Left lobe of liver (tissue), 2 donors: ENCODE data around the gene ADAP1. TPM values are rescaled to one million over a fixed set of nuclear protein-coding genes. Genes with fewer than 3 reads are reported as not detected.
"Not testable (repeated sequence)": the region's sequence is repeated elsewhere in the genome, so short reads cannot be mapped to it uniquely, and the experiment has no call there.

Experiments used
- ATAC-seq: fragments of 200-7000 bp; cut with Tn5 transposase; one replicate; pipeline ENCODE4 v1.9.1; 2020; ENCODE audit warnings: mild to moderate bottlenecking, moderate library complexity
- DNase-seq: peaks from one replicate; pipeline ENCODE4 v3.0.0-alpha.2; 2020; ENCODE audit warnings: low spot score
- total RNA-seq: library from RNA; stranded (reverse); gene quantifications from one replicate; pipeline ENCODE4 v1.2.1, GENCODE V29; 2021
- donor health status: DM: no; HTN: no; CAD: no; lungs with moderate emphysema.
- donor health status: DM: no; HTN: yes; CAD: no.

The ADAP1 gene
- total RNA-seq, 1 donor from 2014 or later: 2.8 TPM

DNA sequence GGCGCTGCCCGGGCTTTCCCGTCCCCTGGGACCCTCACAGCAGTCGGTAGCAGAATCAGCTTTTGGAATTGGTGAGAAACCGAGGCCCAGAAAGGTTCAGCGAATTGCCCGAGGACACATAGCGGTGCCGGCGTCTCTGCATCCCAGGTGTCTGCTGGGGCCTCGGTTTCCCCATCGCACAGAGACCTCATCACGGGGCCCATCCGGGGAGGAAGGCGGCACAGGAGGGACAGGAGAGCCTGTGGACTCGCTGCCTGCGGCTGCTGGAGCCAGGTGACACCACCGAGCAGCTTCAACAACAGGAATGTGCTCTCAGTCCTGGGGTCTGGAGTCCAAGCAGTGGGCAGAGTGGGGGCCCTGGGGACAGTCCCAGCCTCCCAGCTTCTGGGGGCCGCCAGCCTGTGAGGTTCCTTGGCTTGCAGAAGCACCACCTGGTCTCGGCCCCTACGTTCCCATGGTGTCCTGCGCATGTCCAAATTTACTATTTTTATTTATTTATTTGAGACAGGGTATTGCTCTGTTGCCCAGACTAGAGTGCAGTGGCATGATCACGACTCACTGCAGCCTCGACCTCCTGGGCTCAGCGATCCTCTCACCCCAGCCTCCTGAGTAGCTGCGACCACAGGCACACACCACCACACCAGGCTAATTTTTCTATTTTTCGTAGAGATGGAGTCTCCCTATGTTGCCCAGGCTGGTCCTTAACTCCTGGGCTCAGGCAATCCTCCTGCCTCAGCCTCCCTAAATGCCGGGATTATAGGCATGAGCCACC lies 21.4 kb upstream of the ADAP1 start:
- ATAC-seq (no peak), DNase-seq (no peak)

DNA sequence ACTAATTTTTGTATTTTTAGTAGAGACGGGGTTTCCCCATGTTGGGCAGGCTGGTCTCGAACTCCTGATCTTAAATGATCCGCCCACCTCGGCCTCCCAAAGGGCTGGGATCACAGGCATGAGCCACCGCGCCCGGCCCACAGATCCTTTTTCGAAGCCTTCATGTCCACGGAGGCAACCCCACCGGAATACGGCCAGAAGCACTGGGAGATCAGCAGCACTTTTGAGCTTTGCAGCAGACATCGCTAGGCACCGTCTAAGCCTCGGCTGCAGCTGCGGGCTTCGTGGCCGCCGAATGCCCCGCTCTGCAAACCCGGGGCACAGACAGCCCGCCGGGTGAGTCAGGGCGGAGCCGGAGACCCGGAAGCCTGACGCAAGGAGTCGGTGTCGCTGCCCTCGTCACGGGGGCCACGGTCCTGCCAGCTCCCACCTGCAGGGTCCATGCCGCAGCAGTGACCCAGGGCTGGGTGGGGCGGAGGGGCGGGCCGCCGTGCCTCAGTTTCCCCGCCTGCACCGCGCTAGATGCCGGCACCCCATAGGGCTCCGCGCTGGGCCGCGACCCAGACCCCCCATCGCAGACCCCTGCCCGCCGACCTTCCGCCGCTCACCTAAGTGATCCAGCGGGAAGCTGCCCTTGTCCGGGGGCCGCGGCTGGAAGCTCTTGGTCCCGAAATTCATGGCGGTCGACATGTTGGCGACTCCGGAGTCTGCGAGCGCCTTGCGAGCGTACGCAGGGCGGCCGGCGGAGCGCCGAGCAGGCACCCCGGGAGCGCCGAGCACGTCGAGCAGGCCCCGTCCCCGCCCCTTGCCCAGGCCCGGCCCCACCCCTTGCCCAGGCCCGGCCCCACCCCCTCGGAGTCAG lies 20.6 kb upstream of the ADAP1 start, which contains the start of gene COX19:
COX19 (minus strand) TSS at position 730 of the 862 bp plus-strand sequence; CDS start at position 690, 40 bp downstream.
- peak; percentile 91 for DNase-seq
- peak; percentile 86 for ATAC-seq

DNA sequence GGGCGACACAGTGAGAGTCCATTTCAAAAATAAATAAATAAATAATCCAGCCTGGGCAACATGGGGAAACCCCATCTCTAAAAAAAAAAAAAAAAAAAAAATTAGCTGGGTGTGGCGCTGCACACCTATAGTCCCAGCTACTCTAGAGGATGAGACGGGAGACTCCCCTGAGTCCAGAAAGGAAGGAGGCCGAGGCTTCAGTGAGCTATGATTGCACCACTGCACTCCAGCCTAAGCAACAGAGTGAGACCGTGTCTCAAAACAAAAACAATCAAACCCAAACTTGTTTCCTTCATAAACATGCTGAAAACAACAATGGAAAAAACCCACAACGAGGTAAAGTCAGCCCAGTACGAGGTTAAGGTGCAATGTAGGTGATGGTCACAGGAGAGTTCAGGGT lies 19.7 kb upstream of the ADAP1 start:
- DNase-seq: no peak
- ATAC-seq: no peak

DNA sequence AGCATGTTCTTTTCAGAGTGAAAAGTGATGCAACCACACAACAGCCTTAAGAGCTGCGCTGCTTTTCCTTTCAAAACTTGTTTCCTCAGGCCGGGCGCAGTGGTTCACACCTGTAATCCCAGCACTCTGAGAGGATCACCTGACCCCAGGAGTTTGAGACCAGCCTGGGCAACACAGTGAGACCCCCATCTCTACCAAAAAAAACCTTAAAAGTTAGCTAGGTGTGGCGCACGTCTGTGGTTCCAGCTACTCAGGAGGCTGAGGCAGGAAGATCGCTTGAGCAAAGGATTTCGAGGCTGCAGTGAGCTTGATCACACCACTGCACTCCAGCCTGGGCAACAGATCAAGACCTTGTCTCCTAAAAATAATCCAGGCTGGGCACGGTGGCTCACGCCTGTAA lies 18.8 kb upstream of the ADAP1 start:
- DNase-seq: no peak
- ATAC-seq: no peak

DNA sequence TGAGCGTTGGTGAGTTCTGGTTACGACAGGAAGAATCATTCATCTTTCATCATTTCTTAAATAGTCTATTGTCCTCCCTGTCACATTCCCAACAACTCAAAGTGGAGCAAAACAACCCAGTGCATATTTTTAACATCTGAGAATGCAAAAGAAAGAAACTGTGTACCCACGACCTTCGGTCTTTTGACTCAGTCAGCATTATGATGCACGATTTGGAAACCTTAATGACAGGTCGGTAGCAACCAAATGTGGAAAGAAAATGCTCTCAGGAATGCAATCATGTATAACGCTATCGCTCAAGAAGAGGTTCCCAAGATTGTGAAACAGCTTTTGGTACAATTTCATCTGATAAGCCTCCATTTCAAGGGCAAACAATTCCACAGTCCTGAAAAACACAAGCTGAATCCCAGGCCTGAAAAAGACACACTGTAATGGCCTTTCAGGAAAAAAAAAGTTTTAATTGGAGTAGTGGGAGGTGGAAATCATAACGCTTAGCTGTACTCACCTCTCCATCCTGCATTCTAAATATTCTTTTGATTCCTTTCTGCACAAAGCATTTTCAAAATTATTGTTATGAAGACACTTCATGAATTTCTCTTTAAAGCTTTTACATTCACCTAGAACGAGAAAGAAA lies 18.3 kb upstream of the ADAP1 start:
- ATAC-seq: no peak
- DNase-seq: no peak

DNA sequence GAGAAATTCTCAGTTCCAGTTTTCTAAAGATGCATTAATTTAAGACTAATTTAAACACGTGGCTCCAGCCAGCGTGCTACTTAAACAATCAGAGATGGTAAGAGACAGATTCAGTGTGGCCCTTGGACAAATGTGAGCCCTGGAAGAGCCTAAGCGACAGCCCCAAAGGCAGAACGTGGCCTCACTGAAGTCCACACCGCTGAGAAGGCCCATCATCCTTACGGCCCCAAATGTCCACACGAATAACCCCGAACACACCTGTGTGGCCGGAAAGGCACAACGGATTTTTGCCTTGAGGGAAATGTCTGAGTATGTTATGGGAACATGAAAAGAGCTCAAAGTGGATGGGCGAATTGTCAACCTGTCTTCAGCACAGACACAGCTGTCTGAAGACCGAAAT lies 17.6 kb upstream of the ADAP1 start:
- no peak for ATAC-seq
- DNase-seq: no peak

DNA sequence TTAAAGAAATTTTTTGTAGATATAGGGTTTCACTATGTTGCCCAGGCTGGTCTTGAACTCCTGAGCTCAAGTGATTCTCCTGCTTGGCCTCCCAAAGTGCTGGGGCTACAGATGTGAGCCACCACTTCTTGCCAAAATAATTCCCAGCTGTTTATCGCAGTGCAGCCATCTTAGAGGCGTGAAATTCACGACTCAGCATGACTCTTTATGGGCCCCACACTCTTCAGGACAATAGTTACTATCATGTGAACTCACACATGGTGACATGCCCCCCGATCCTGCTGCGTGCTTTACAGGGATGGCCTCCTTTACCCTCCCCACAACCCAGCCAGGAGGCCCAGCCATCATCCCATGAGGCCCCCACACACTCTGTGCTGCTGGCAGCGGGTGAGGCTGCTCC lies 16.3 kb upstream of the ADAP1 start:
- DNase-seq: no peak
- ATAC-seq: no peak

DNA sequence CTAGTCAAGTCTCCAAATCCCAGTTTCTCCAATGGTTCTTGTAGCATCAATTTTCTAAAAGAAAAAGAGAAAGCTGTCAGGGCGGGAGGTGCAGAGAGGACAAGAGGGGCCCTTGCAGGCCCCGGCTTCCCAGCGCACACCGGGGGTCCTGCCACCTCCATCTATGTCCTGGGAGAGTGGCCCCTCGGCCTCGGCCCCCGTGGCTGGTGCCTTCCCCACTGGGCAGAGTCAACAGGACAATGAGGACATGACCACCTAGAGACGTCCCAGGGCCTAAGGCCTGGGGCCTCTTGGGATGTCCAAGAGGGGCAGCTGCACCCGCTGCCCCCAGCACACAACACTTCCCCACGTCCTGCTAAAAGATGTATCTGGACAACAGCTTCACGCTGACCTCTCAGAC lies 14.9 kb upstream of the ADAP1 start:
- no peak for ATAC-seq
- no peak for DNase-seq

DNA sequence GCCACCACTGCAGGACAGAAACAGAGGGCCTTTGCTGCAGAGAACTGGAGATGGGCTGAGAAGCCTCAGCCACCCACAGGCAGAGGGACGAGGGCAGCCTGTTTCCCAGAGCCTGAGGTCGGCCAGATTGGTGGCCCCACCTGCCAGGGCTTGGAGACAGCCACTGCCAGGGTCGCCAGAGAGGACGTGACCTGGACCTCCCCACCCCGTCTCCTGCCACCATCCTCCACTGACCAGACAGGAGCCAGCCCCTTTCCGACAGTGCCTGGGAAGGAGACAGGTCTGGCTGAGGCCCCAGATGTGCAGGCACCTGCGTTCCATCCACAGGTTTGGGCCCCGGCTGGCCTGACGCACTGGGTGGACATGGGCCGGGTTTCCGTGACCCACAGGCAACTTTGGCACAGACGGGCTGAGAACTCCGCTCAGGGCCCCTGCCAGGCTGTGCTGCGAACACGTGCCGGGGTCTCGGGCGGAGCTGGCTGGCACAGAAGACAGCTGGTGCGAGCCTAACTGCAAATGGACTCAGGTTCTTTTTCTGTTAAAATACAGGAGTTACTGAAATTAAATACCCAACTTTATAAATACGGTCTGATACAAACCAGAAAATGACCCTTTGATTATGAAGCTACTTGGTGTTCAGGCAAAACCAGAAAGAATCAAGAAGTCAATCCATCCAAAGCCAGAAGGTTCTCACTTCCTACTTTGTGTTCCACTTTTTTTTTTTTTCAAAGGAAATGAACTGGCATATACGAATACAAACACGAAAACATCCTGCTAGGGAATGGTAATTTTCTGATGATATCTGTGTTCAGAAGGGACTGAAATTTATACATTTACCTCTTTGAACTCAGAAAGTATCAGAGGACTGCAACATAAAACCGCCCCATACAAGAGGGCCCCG lies 14.0 kb upstream of the ADAP1 start:
- ATAC-seq: no peak
- no peak for DNase-seq

DNA sequence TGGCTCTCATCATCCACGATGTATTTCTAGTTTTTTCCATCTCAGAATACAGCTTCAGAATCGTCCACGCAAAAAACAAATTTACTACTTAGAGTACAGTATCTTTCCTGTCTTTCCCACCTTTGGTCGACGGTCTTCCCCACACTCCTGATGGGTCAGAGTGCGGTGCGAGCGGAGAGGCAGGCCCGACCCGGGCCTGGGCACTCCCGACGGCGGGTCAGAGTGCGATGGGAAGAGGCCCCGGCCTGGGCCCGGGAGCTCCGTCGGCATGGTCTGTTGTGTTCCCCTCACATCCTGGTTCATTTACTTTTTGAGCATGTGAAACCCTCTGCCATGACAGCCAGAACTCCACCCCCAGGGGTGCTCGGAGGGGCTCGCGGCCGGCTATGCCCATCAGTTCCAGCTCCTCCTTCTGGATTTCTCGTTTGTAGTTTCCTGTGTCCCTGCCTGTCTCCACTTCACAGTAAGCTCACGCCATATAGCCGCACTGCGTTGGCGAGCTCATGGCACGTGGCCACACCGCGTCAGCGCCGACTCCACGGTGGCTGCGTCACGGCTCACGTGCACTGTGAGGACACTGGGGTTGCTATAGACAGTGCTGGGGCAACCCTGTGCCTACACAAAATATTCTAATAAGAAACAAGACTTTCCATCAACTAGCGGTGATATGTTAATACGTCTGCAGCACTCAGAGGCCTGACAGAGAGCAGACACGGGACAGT lies 13.0 kb upstream of the ADAP1 start:
- DNase-seq (no peak), ATAC-seq (no peak)

DNA sequence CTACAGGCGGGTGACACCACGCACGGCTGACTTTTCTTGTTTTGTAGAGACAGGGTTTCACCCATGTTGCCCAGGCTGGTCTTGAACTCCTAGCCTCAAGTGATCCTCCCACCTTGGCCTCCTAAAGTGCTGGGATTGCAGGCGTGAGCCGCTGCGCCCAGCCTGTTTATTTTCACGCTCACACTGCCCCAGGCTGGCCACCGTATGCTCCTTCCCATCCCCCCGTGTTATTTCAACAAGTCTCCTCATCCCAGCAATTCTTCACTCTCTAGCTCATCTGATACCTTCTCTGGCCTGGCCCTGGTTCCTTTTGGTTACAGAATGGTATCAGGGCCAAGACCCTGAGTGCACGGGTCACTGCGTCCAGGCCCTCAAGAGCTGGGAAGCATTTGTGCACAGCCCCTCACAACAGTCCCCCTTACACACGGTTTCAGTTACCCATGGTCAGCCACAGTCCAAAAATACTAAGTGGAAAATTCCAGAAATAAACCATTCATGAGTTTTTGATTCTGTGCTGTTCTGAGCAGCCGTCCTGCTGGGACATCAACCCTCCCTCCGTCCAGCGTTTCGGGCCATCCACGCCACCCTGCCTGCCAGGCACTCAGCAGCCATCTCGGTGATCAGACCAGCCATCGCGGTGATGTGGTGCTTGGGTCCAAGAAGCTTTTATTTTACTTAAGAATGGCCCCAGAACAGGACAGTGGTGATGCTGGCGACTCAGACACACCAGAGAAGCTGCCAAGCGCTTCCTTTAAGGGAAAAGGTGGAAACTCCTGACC lies 12.0 kb upstream of the ADAP1 start:
- DNase-seq: no peak
- no peak for ATAC-seq

DNA sequence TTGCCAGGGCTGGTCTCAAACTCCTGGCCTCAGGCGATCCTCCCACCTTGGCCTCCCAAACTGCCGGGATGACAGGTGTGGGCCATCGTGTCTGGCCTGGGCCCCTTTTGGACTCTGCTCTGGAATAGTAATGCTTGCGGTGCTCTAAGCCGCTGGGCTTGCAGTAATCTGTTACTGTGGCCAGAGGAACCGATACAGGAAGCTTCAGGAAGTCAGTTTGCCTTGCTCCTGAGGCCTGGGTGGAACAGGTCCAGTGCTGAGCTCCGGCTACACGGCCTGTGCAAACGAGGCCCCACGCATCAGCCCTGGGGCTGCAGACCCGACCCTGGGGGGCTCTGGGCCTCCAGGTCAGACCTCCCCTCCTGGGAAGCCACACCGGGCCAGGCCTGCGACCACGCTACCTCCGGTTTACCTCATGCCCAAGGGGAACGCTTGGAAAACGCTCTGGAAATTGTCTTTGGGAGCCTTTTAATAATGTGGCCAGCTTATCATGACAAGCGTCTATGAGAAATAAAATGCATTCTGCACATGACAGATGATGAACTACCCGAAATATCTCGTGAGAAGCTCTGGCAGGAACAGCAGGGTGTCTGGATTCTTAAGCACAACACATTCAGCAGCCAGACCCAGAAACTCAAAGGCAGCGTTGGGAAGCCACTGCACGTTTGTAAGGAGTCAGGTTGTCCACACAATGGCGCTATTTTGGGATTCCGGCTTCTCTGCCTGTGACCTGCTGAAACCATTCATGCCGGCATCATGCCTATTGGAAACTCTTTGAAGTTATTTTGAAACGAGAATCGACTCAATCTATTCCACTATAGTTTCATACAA lies 10.1 kb upstream of the ADAP1 start:
- ATAC-seq (peak; percentile 43), DNase-seq (no peak)

DNA sequence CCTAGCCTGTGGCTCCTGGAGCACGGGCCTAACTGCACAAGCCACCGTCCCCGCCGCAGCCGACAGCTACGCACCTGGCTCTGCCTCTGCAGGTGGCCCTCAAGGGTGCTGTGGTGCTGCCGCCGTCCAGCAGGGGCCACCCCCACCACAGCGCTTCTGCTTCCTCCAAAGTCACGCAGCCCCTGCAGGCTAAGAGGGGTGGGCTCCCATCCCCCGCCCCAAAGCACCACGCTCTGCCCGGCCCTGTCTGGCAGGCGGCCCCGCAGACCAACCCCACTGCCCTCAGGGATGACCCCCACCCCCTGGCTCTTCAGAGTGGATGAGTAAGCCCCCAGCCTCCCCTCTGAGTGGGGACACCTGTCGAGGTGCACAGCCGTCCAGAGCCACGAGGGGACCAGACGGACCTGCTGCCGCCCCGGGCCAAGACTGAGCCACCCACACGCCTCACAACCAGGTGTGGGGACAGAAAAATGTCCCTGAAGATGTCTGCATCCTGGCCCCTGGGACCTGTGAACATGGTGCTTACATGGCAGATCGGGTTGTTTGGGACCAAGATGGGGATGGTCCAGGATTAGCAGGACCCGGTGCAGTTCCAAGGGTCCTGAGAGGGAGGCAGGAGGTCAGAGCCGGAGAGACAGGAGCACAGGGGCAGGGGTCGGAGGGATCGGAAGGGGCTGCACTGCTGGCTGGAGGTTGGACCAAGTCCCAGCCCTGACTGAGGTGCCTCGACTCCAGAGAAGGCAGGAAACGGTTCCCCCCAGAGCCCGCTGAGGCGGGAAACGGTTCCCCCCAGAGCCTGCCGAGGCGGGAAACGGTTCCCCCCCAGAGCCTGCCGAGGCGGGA lies 9.0 kb upstream of the ADAP1 start:
- ATAC-seq (peak; percentile 43), DNase-seq (no peak)

DNA sequence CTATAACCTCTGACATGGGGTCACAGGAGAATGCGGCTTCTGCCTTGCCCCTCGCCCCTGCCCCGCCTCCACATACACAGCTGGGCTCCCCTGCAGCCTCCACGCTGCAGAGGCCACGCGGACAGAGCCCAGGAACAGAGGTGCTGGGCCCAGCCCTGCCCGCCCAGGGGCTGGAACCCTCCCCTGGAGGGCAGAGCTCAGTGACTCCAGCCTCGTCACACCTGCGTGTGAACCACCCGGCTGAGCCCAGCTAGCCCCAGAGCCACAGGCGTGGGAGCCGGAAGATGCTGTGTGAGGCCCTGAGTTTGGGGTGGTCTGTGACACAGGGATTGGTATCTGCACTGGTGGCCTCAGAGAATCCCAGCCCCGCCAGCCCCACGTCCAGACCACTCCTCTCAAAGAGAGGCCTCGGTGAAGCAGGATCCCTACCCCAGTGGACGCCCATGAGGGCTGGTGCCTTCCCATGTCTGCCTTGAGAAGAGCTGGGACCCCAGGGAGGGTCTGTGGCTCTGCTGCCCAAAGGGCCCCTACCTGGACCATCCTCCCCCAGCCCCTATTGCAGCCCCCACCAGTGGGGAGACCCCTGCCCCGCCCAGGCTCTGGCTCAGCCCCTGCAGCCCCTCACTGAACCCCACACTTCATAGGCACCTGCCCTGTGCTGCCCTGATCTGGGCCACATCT lies 8.1 kb upstream of the ADAP1 start:
- no peak for DNase-seq

DNA sequence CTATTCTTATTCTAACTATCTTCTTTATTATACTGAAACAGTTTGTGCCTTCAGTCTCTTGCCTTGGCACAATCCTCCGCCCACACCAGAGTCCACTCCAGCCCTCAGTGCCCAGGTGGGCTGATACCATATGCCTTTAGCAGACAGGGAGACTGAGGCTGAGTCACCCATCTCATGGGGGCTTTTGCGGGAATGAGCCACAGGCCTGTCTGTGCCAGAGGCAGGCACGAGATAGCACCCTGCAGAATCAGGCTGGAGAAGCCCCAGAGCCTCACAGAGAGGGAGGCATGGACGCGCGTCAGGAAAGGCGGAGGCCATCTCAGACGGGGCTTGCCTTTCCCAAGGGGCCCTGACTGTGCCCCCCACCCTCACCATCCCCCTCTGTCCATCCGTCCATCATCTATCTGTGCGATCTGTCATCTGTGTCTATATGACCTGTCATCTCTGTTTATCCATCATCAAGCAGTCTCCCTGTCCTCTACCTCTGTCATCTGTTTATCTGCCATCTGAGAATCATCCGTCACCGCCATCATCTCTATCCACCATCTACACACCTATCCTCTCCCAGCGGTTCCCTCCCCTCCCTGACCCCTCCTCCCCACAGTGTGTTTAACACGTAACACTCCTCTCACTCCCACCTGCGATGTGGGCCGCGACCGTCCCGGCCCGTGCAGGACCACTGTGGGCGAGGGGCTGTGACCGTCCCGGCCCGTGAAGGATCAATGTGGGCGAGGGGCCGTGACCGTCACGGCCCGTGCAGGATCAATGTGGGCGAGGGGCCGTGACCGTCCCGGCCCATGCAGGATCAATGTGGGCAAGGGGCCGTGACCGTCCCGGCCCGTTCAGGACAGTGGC lies 7.3 kb upstream of the ADAP1 start:
- ATAC-seq (no peak), DNase-seq (no peak)

More for the DNA sequence above, 8.1 kb upstream of the ADAP1 start:
- ATAC-seq: no peak

DNA sequence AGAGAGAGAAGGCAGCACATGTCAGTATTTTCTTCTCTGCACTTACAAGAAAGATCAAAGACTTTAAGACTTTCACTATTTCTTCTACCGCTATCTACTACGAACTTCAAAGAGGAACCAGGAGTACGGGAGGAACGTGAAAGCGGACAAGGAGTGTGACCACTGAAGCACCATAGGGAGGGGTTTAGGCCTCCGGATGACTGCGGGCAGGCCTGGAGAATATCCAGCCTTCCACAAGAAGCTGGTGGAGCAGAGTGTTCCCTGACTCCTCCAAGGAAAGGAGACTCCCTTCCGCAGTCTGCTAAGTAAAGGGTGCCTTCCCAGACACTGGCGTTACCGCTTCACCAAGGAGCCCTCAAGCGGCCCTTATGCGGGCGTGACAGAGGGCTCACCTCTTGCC lies 6.5 kb upstream of the ADAP1 start:
- ATAC-seq, DNase-seq: not testable (repeated sequence)
